CD1c-positive myeloid dendritic cell (primary cell): ENCODE data around the gene ENAH.
"Not testable (repeated sequence)": the region's sequence is repeated elsewhere in the genome, so short reads cannot be mapped to it uniquely, and the experiment has no call there.

ENCODE experiments used
- DNase-seq: peaks from one replicate; pipeline ENCODE4 v3.0.0-alpha.2; 2016; ENCODE audit errors: extremely low spot score

The ENAH gene

GRCh38 chr1:225674381-225674780 lies 21.5 kb upstream of the ENAH start:
- DNase-seq, result no peak

- no peak for DNase-seq
Observed at GRCh38 chr1:225670806-225671733, 18.1 kb upstream of the ENAH start.

- no peak for DNase-seq
Observed at GRCh38 chr1:225670356-225670755, 17.4 kb upstream of the ENAH start.

- DNase-seq, result no peak
Observed at GRCh38 chr1:225668222-225668621, 15.3 kb upstream of the ENAH start.

- DNase-seq, result no peak
Observed at GRCh38 chr1:225667362-225667761, 14.4 kb upstream of the ENAH start.

GRCh38 chr1:225666495-225666894 lies 13.6 kb upstream of the ENAH start:
- no peak for DNase-seq

GRCh38 chr1:225664762-225665161 lies 11.8 kb upstream of the ENAH start:
- no peak for DNase-seq

- no peak for DNase-seq
Observed at GRCh38 chr1:225662155-225662554, 9.2 kb upstream of the ENAH start.

GRCh38 chr1:225660544-225660946 lies 7.6 kb upstream of the ENAH start:
- DNase-seq, result no peak

- DNase-seq, result no peak
Observed at GRCh38 chr1:225658041-225658440, 5.1 kb upstream of the ENAH start.

- no peak for DNase-seq
Observed at GRCh38 chr1:225657462-225657989, 4.6 kb upstream of the ENAH start.

GRCh38 chr1:225656259-225656655 lies 3.3 kb upstream of the ENAH start:
- not testable (repeated sequence) for DNase-seq

- DNase-seq, result no peak
Observed at GRCh38 chr1:225655509-225656258, 2.8 kb upstream of the ENAH start.

- DNase-seq, result no peak
Observed at GRCh38 chr1:225654688-225655508, 2.0 kb upstream of the ENAH start.

GRCh38 chr1:225654277-225654597 lies 1.3 kb upstream of the ENAH start:
- no peak for DNase-seq

- DNase-seq, result peak; percentile 60
Observed at GRCh38 chr1:225653463-225654276, 747 bp upstream of the ENAH start.

GRCh38 chr1:225651872-225652728 lies 823 bp downstream of the ENAH start:
- DNase-seq, result no peak

- DNase-seq, result no peak
Observed at GRCh38 chr1:225651376-225651871, 1.5 kb downstream of the ENAH start.

GRCh38 chr1:225650179-225650578 lies 2.7 kb downstream of the ENAH start:
- DNase-seq, result no peak
